OCI-LY3 (cell line): ENCODE measurements around the gene MARK2.

ENCODE experiments used
- H2AFZ ChIP-seq: fragments of 200-600, 300-600 bp; shearing (Covaris generic); 2 replicates; pipeline ENCODE4 v1.6.0; 2014; ENCODE audit warnings: antibody characterized with exemption, low read depth, low read length
- H3K27ac ChIP-seq: fragments of 200-600, 300-600 bp; sonication (generic); 2 replicates; pipeline ENCODE4 v1.5.1; 2014; ENCODE audit warnings: mild to moderate bottlenecking, low read length, moderate library complexity, mixed read lengths
- H3K27me3 ChIP-seq: fragments of 200-600, 300-600 bp; sonication (generic); 2 replicates; pipeline ENCODE4 v1.6.1; 2014; ENCODE audit warnings: low read depth, low read length, mixed read lengths
- H3K36me3 ChIP-seq: fragments of 200-600, 300-600 bp; sonication (generic); replicated peaks from 2 replicates; pipeline ENCODE3; 2014; ENCODE audit warnings: low read depth, low read length, mixed read lengths
- H3K4me1 ChIP-seq: fragments of 300-600, 200-600 bp; sonication (generic); 2 replicates; pipeline ENCODE4 v1.6.1; 2014; ENCODE audit warnings: low read length, mixed read lengths
- H3K4me2 ChIP-seq: fragments of 200-600, 300-600 bp; sonication (generic); 2 replicates; pipeline ENCODE4 v1.6.1; 2014; ENCODE audit warnings: low read length, mixed read lengths
- H3K4me3 ChIP-seq: fragments of 300-600, 200-600 bp; sonication (generic); 2 replicates; pipeline ENCODE4 v1.5.1; 2014; ENCODE audit warnings: antibody characterized with exemption, mild to moderate bottlenecking, low read length, moderate library complexity
- H3K79me2 ChIP-seq: fragments of 300-600, 200-600 bp; shearing (Covaris generic); 2 replicates; pipeline ENCODE4 v1.6.1; 2014; ENCODE audit warnings: mild to moderate bottlenecking, low read length, mixed read lengths
- H3K9ac ChIP-seq: fragments of 300-600, 200-600 bp; shearing (Covaris generic); 2 replicates; pipeline ENCODE4 v1.6.0; 2014; ENCODE audit warnings: mild to moderate bottlenecking, low read length, moderate library complexity
- H3K9me3 ChIP-seq: fragments of 200-600, 300-600 bp; shearing (Covaris generic); 2 replicates; pipeline ENCODE4 v1.6.1; 2014; ENCODE audit warnings: low read length, mixed read lengths; ENCODE audit not compliant: insufficient read depth
- H4K20me1 ChIP-seq: fragments of 200-600, 300-600 bp; sonication (generic); 2 replicates; pipeline ENCODE4 v1.6.1; 2016; ENCODE audit warnings: low read length, mixed read lengths; ENCODE audit not compliant: insufficient read depth
- CTCF ChIP-seq: fragments of 200-600, 300-600 bp; sonication (generic); IDR thresholded peaks from 2 replicates; pipeline ENCODE4 v1.5.1; 2014; ENCODE audit warnings: antibody characterized with exemption, low read length, low read depth
- EZH2phosphoT487 ChIP-seq: fragments of 200-600 bp; shearing (Covaris generic); IDR thresholded peaks from 2 replicates; pipeline ENCODE4 v1.6.1; 2018; ENCODE audit warnings: antibody characterized with exemption, mixed run types, low read depth

MARK2 gene

GRCh38 chr11:63849691-63850090 is 10.8 kb downstream of the MARK2 start:
- Histone ChIP-seq H4K20me1 (peaks cover 62% of the 10 kb centered on the region), H3K9ac (no peak overlapping the region), H3K79me2 (peaks cover 92% of the 10 kb centered on the region), H3K27me3 (no peaks in the 10 kb centered on the region), H3K4me2 (no peak overlapping the region), H2AFZ (no peak overlapping the region), H3K27ac (no peak overlapping the region), H3K4me1 (peaks cover 10% of the 10 kb centered on the region), H3K4me3 (no peak overlapping the region), H3K36me3 (peaks cover 15% of the 10 kb centered on the region), H3K9me3 (no peaks in the 10 kb centered on the region)
- TF ChIP-seq CTCF (no peak), EZH2phosphoT487 (no peak)

GRCh38 chr11:63850920-63851319 is 12.0 kb downstream of the MARK2 start:
- Histone ChIP-seq H3K9ac (no peak overlapping the region), H3K4me3 (no peak overlapping the region), H3K27me3 (no peaks in the 10 kb centered on the region), H3K36me3 (peaks cover 13% of the 10 kb centered on the region), H3K79me2 (peaks cover 91% of the 10 kb centered on the region), H3K4me1 (peaks cover 10% of the 10 kb centered on the region), H3K27ac (no peak overlapping the region), H3K4me2 (peak overlapping the region; percentile 18; the same call in 1 of the 2 replicates), H4K20me1 (peaks cover 58% of the 10 kb centered on the region), H2AFZ (no peak overlapping the region), H3K9me3 (no peaks in the 10 kb centered on the region)
- TF ChIP-seq EZH2phosphoT487: no peak
- TF ChIP-seq CTCF: no peak

DNA sequence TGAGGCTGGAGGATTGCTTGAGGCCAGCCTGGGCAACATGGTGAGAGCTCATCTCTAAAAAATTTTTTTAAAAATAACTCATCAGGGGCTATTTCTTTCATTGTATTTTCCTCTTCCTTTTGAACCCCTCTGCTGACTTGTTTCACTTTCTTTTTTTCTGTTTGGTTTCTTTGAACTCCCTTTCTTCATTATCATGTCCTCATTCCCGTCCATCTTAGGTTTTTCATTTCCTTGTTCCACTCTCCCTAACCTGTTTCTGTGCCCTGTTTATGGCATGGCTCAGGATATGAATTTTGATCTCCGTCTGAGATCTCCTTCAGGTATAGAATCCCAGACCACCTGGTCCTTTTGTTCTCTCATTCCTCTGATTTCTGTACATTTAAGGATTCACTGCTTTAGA is 12.5 kb downstream of the MARK2 start:
- TF ChIP-seq EZH2phosphoT487: no peak
- no peak for TF ChIP-seq CTCF
- H3K9ac ChIP-seq: no peak overlapping the region
- H3K27me3 ChIP-seq: no peaks in the 10 kb centered on the region
- no peak overlapping the region for H3K27ac ChIP-seq
- H3K4me3 ChIP-seq: no peak overlapping the region
- peaks cover 55% of the 10 kb centered on the region for H4K20me1 ChIP-seq
- peaks cover 13% of the 10 kb centered on the region for H3K36me3 ChIP-seq
- peaks cover 91% of the 10 kb centered on the region for H3K79me2 ChIP-seq
- H3K4me1 ChIP-seq: peaks cover 10% of the 10 kb centered on the region
- H3K4me2 ChIP-seq: peak overlapping the region; percentile 18
- H2AFZ ChIP-seq: no peak overlapping the region
- H3K9me3 ChIP-seq: no peaks in the 10 kb centered on the region

DNA sequence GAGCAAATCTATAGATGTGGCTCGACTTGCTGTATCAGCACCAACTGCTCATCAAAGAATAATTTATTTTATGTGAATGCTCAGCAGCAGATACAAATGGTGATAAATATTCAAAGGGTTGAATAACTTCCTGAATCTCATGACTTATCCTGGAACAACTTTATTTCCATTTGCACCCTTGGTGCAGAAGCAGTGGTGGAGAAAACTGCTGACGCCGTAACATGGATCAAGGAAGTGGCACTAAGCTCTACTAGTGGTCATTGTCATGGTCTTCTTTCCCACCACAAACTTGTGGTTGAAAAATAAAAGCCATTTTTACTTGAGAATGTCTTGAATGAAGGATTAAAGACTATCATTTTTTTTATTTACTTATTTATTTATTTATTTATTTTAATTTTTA is 14.6 kb downstream of the MARK2 start:
- Histone ChIP-seq H3K4me1 (peaks cover 10% of the 10 kb centered on the region), H3K9ac (no peak overlapping the region), H4K20me1 (peaks cover 42% of the 10 kb centered on the region), H3K27me3 (no peaks in the 10 kb centered on the region), H3K27ac (no peak overlapping the region), H3K36me3 (peaks cover 13% of the 10 kb centered on the region), H3K4me2 (no peak overlapping the region), H2AFZ (no peak overlapping the region), H3K79me2 (peaks cover 91% of the 10 kb centered on the region), H3K4me3 (no peak overlapping the region), H3K9me3 (no peaks in the 10 kb centered on the region)
- TF ChIP-seq EZH2phosphoT487 (no peak), CTCF (no peak)
